NCI-H748 (cell line): Measurements from ENCODE around the gene KIAA2012.
A peak's percentile ranks its signal among the peaks of the same experiment; 100 is the strongest.

Experiments
- DNase-seq: peaks from one replicate; lab custom pipeline; 2025; ENCODE audit not compliant: unreplicated experiment; lab: John Stamatoyannopoulos, UW

The KIAA2012 gene

GRCh38 chr2:202072737-202073401 lies at the start of gene KIAA2012:
TSS of gene KIAA2012 (plus strand) at chr2:202073255. CDS start at chr2:202073628, 373 bp downstream.
- peak; percentile 81 for DNase-seq

GRCh38 chr2:202023904-202024266 lies 49.2 kb upstream of the KIAA2012 start:
- DNase-seq: no peak

- no peak for DNase-seq
Observed at GRCh38 chr2:202024871-202025270, 48.2 kb upstream of the KIAA2012 start.

GRCh38 chr2:202025816-202026215 lies 47.2 kb upstream of the KIAA2012 start:
- DNase-seq: no peak

GRCh38 chr2:202026507-202026906 lies 46.5 kb upstream of the KIAA2012 start:
- no peak for DNase-seq

- no peak for DNase-seq
Observed at GRCh38 chr2:202030691-202031090, 42.4 kb upstream of the KIAA2012 start.

GRCh38 chr2:202031246-202031951 lies 41.7 kb upstream of the KIAA2012 start:
- no peak for DNase-seq

- peak; percentile 64 for DNase-seq
Observed at GRCh38 chr2:202032846-202033316, 40.2 kb upstream of the KIAA2012 start.

- DNase-seq: peak; percentile 88
Observed at GRCh38 chr2:202033317-202034248, 39.5 kb upstream of the KIAA2012 start, which contains the start of gene FZD7. TSS of gene FZD7 (plus strand) at chr2:202033855. CDS start at chr2:202034648, 793 bp downstream.

GRCh38 chr2:202034249-202035088 lies 38.6 kb upstream of the KIAA2012 start:
- DNase-seq: peak; percentile 69

GRCh38 chr2:202035089-202035940 lies 37.7 kb upstream of the KIAA2012 start:
- peak; percentile 27 for DNase-seq

- no peak for DNase-seq
Observed at GRCh38 chr2:202035941-202036372, 37.1 kb upstream of the KIAA2012 start.

- no peak for DNase-seq
Observed at GRCh38 chr2:202036601-202037037, 36.4 kb upstream of the KIAA2012 start.

- no peak for DNase-seq
Observed at GRCh38 chr2:202037086-202037485, 36.0 kb upstream of the KIAA2012 start.

- DNase-seq: no peak
Observed at GRCh38 chr2:202038471-202039277, 34.4 kb upstream of the KIAA2012 start.

- DNase-seq: no peak
Observed at GRCh38 chr2:202039278-202040078, 33.6 kb upstream of the KIAA2012 start.

GRCh38 chr2:202040079-202040844 lies 32.8 kb upstream of the KIAA2012 start:
- DNase-seq: no peak
